Endodermal cell (in vitro differentiated cells): ENCODE results near the gene CFAP92. TPM values are rescaled to one million over a fixed set of nuclear protein-coding genes. Genes with fewer than 3 reads are reported as not detected.

Experiments used
- DNase-seq: peaks from one replicate; pipeline ENCODE4 v3.0.0-alpha.2; 2017
- H3K27ac ChIP-seq: 2 replicates; pipeline ENCODE4 v1.5.1; 2013; ENCODE audit warnings: mild to moderate bottlenecking, low read depth, low read length, moderate library complexity
- H3K27me3 ChIP-seq: 2 replicates; pipeline ENCODE4 v1.6.1; 2013; ENCODE audit warnings: mild to moderate bottlenecking, low read length, moderate library complexity; ENCODE audit not compliant: insufficient read depth, control insufficient read depth, poor library complexity, severe bottlenecking
- H3K36me3 ChIP-seq: 2 replicates; pipeline ENCODE4 v1.7.0; 2013; ENCODE audit warnings: mild to moderate bottlenecking, low read length, moderate library complexity; ENCODE audit not compliant: control insufficient read depth, insufficient read depth
- H3K4me1 ChIP-seq: one replicate; pipeline ENCODE4 v1.7.0; 2013; ENCODE audit warnings: low read length; ENCODE audit not compliant: control insufficient read depth, insufficient read depth
- H3K4me3 ChIP-seq: 2 replicates; pipeline ENCODE4 v1.5.1; 2013; ENCODE audit warnings: mild to moderate bottlenecking, low read length, moderate library complexity
- H3K9ac ChIP-seq: 2 replicates; pipeline ENCODE4 v1.6.1; 2013; ENCODE audit warnings: mild to moderate bottlenecking, low read length, moderate library complexity; ENCODE audit not compliant: poor library complexity, severe bottlenecking; ENCODE audit errors: extremely low read depth
- H3K9me3 ChIP-seq: 2 replicates; pipeline ENCODE4 v1.6.1; 2013; ENCODE audit warnings: mild to moderate bottlenecking, low read length, moderate library complexity; ENCODE audit not compliant: control insufficient read depth
- H3K27ac Mint-ChIP-seq: 2 replicates; pipeline ENCODE4 v1.8.0; 2020; ENCODE audit warnings: mixed read lengths
- H3K27me3 Mint-ChIP-seq: 2 replicates; pipeline ENCODE4 v1.8.0; 2021; ENCODE audit warnings: mild to moderate bottlenecking, mixed read lengths; ENCODE audit not compliant: insufficient read depth
- H3K36me3 Mint-ChIP-seq: 2 replicates; pipeline ENCODE4 v1.8.0; 2020; ENCODE audit warnings: low read depth, mixed read lengths
- H3K4me1 Mint-ChIP-seq: 2 replicates; pipeline ENCODE4 v1.8.0; 2020; ENCODE audit warnings: mixed read lengths
- H3K4me3 Mint-ChIP-seq: 2 replicates; pipeline ENCODE4 v1.8.0; 2020; ENCODE audit warnings: mild to moderate bottlenecking, moderate library complexity, mixed read lengths
- H3K9me3 Mint-ChIP-seq: 2 replicates; pipeline ENCODE4 v1.8.0; 2020; ENCODE audit warnings: mild to moderate bottlenecking, mixed read lengths
- CTCF ChIP-seq: fragments of 200-600 bp; sonication (generic); conservative IDR thresholded peaks from 2 replicates; pipeline ENCODE4 v1.5.0; 2021; ENCODE audit warnings: antibody characterized with exemption, mild to moderate bottlenecking
- WGBS, 2 experiments: methylation state at CpG; one replicate each; pipeline versions ENCODE4 v1.1.5 to v1.1.7; 2013; ENCODE audit warnings: missing lambda C conversion rate in 2 of 2, mixed read lengths in 1 of 2; ENCODE audit not compliant: insufficient coverage in 1 of 2, insufficient read length in 1 of 2; 5-methylcytosine and 5-hydroxymethylcytosine counted together
- total RNA-seq, 2 donors: library from RNA; stranded (reverse); fragmentation: NEBNext Ultra II Directional in 1 of 2; extraction: Animal tissue kit (Norgen Biotek cat#: 25700) in 1 of 2; gene quantifications; 2 replicates in 1 of 2; 3 replicates in 1 of 2; pipeline ENCODE4 v1.2.1, GENCODE V29; 2021

Gene CFAP92
- total RNA-seq, 2 donors from 2014 or later, result 1.3 to 3.0 TPM

- H3K4me3 Mint-ChIP-seq, result no peak overlapping the region
- no peak for TF ChIP-seq CTCF
- H3K36me3 ChIP-seq, result no peaks in the 10 kb centered on the region
- no peaks in the 10 kb centered on the region for H3K4me1 ChIP-seq
- no peak overlapping the region for H3K27ac Mint-ChIP-seq
- no peaks in the 10 kb centered on the region for H3K9me3 ChIP-seq
- H3K4me1 Mint-ChIP-seq, result peaks cover under 1% of the 10 kb centered on the region
- H3K4me3 ChIP-seq, result no peak overlapping the region
- peaks cover 8% of the 10 kb centered on the region for H3K27me3 ChIP-seq
- H3K36me3 Mint-ChIP-seq, result no peaks in the 10 kb centered on the region
- no peak overlapping the region for H3K9ac ChIP-seq
- 100% methylated on average over 1 of the region's 1 CpG; no CpG with 5 or more reads in 1 of the 2 experiments for WGBS, 2 experiments
- H3K9me3 Mint-ChIP-seq, result no peaks in the 10 kb centered on the region
- no peak for DNase-seq
- no peak overlapping the region for H3K27ac ChIP-seq
- peaks cover 13% of the 10 kb centered on the region for H3K27me3 Mint-ChIP-seq
Observed at GRCh38 chr3:128975276-128975675, 18.6 kb downstream of the CFAP92 start.

- Mint-ChIP-seq H3K9me3 (no peaks in the 10 kb centered on the region), H3K4me1 (no peaks in the 10 kb centered on the region), H3K27ac (no peak overlapping the region), H3K27me3 (peaks cover 14% of the 10 kb centered on the region), H3K36me3 (no peaks in the 10 kb centered on the region), H3K4me3 (no peak overlapping the region)
- DNase-seq, result no peak
- Histone ChIP-seq H3K9ac (no peak overlapping the region), H3K27me3 (peaks cover 8% of the 10 kb centered on the region), H3K4me3 (no peak overlapping the region), H3K36me3 (no peaks in the 10 kb centered on the region), H3K4me1 (no peaks in the 10 kb centered on the region), H3K9me3 (no peaks in the 10 kb centered on the region), H3K27ac (no peak overlapping the region)
- no peak for TF ChIP-seq CTCF
- 85 to 100% methylated on average over 4 to 5 of the region's 5 CpGs for WGBS, 2 experiments
Observed at GRCh38 chr3:128973988-128974564, 19.8 kb downstream of the CFAP92 start.

GRCh38 chr3:128971421-128972100, 22.3 kb downstream of the CFAP92 start:
- Histone ChIP-seq H3K36me3 (no peaks in the 10 kb centered on the region), H3K27ac (peak overlapping the region; percentile 24), H3K9ac (no peak overlapping the region), H3K4me1 (no peaks in the 10 kb centered on the region), H3K27me3 (no peaks in the 10 kb centered on the region), H3K4me3 (no peak overlapping the region), H3K9me3 (no peaks in the 10 kb centered on the region)
- Mint-ChIP-seq H3K9me3 (no peaks in the 10 kb centered on the region), H3K27ac (no peak overlapping the region), H3K4me1 (no peaks in the 10 kb centered on the region), H3K36me3 (no peaks in the 10 kb centered on the region), H3K27me3 (peaks cover 11% of the 10 kb centered on the region), H3K4me3 (no peak overlapping the region)
- WGBS, 2 experiments, result 91 to 95% methylated on average over 4 to 6 of the region's 6 CpGs
- no peak for TF ChIP-seq CTCF
- no peak for DNase-seq
